Heart left ventricle (tissue), 16 donors: ENCODE data around the gene WDR35. TPM values are rescaled to one million over a fixed set of nuclear protein-coding genes. Genes with fewer than 3 reads are reported as not detected.
"Not testable (repeated sequence)": the region's sequence is repeated elsewhere in the genome, so short reads cannot be mapped to it uniquely, and the experiment has no call there.

Experiments
- ATAC-seq, 4 donors: fragments of 200-7000 bp; cut with Tn5 transposase; one replicate each; pipeline ENCODE4 v1.9.1; 2020 to 2022; ENCODE audit warnings: moderate library complexity in 4 of 4, mild to moderate bottlenecking in 3 of 4, moderate number of reproducible peaks in 1 of 4
- DNase-seq, 5 donors: peaks; one replicate each; pipeline ENCODE4 v3.0.0-alpha.2; 2020
- H3K27ac ChIP-seq, 12 donors: fragments of 200-600 bp; sonication (generic) in 4 of 12; one replicate each; pipeline versions ENCODE4 v1.5.0 to v1.8.0; 2016 to 2022; ENCODE audit warnings: mild to moderate bottlenecking in 2 of 12
- H3K27me3 ChIP-seq, 9 donors: fragments of 200-600 bp; sonication (generic) in 2 of 9; one replicate each; pipeline versions ENCODE4 v1.5.1 to v1.8.0; 2016 to 2022; ENCODE audit warnings: mild to moderate bottlenecking in 3 of 9
- H3K36me3 ChIP-seq, 9 donors: fragments of 200-600 bp; sonication (generic) in 2 of 9; one replicate each; pipeline versions ENCODE4 v1.5.0 to v1.8.0; 2018 to 2022; ENCODE audit warnings: mild to moderate bottlenecking in 2 of 9
- H3K4me1 ChIP-seq, 12 donors: fragments of 200-600 bp; sonication (generic) in 4 of 12; one replicate each; pipeline versions ENCODE4 v1.5.0 to v1.8.0; 2016 to 2022; ENCODE audit warnings: mild to moderate bottlenecking in 3 of 12
- H3K4me3 ChIP-seq, 12 donors: fragments of 200-600 bp; sonication (generic) in 4 of 12; one replicate each; pipeline versions ENCODE4 v1.5.0 to v1.8.0; 2017 to 2022; ENCODE audit warnings: mild to moderate bottlenecking in 9 of 12, moderate library complexity in 4 of 12
- H3K9me3 ChIP-seq, 12 donors: fragments of 200-600 bp; sonication (generic) in 4 of 12; one replicate each; pipeline versions ENCODE4 v1.5.0 to v1.8.0; 2016 to 2022; ENCODE audit warnings: mild to moderate bottlenecking in 1 of 12
- CTCF ChIP-seq, 12 donors: fragments of 200-600 bp; sonication (generic) in 4 of 12; IDR thresholded peaks; one replicate each; pipeline versions ENCODE4 v1.5.0 to v1.8.0; 2018 to 2022; ENCODE audit warnings: antibody characterized with exemption in 12 of 12, mild to moderate bottlenecking in 5 of 12
- POLR2A ChIP-seq, 2 donors: fragments of 450-650 bp; IDR thresholded peaks; one replicate each; pipeline ENCODE4 v1.6.1; 2017; ENCODE audit warnings: antibody characterized with exemption in 2 of 2, mild to moderate bottlenecking in 2 of 2, moderate library complexity in 2 of 2
- WGBS, 4 donors: extraction: QIAGEN DNeasy Blood & Tissue Kit in 2 of 4; methylation state at CpG; one replicate each; pipeline versions ENCODE4 v1.1.5 to v1.1.7; 2013 to 2018; 5-methylcytosine and 5-hydroxymethylcytosine counted together
- intact Hi-C, 10 donors: fragments of 100-400 bp; cut with DNase I; formaldehyde crosslinking; loops; one replicate each; pipeline versions ENCODE4 v1.11.1 to v1.14.2; 2022
- polyA plus RNA-seq, 2 donors: library from polyadenylated mRNA; stranded (reverse); fragments of 200-250 nt; gene quantifications; one replicate each; pipeline ENCODE4 v1.2.3, GENCODE V29; 2013
- total RNA-seq, 9 donors: library from RNA; depleted of rRNA in 2 of 9; stranded (reverse); fragments of >200 nt in 2 of 9; fragmentation: NEBNext Ultra II Directional in 3 of 9; extraction: Animal tissue kit (Norgen Biotek cat#: 25700) in 3 of 9; gene quantifications; one replicate each; pipeline versions ENCODE4 v1.1.0 to v1.2.4, GENCODE V29; 2016 to 2023
- donor health status: ischemic (EF 13 %, LVEDD 7.1; RV severe dilation, severe dysfunction).
- donor health status: healthy with polysubstance abuse.
- donor health status: DM: no; HTN: yes; CAD: no.
- donor health status: DM: no; HTN: no; CAD: no.
- donor health status: ischemic (EF 25% LVEDD 6.9; RV normal size, moderate dysfunction).
- donor health status: ischemic (EF 25% LVEDD 5.7; RV mildly dilated, moderate dysfunction).
- donor health status: healthy.
- donor health status: DM: yes; HTN: yes; CAD: no.
- donor health status: ischemic (EF 35%, LVEDD 5.7; RV mildly dilated, moderate dysfunction).
- donor health status: nonischemic (EF 11% LVEDD 7.7; RV severe dilation, severe dysfunction).
- donor health status: DM: yes; HTN: yes; CAD: no.
- donor health status: PGD.
- donor health status: ischemic (EF 29% LVEDD 5.4; RV normal size, mild dysfunction).
- donor health status: nonischemic (EF 23%, LVEDD 6.1; RV moderate dilation, normal function).

The WDR35 gene
- total and polyA plus RNA-seq, 11 donors: 1.1 to 8.5 (median 5.0) TPM

- no peak overlapping the region for H3K27ac ChIP-seq
- no peaks in the 10 kb centered on the region for H3K36me3 ChIP-seq
- H3K4me1 ChIP-seq: peaks cover 0 to 2% (median 0%) of the 10 kb centered on the region in 12 donors
- no peaks in the 10 kb centered on the region for H3K27me3 ChIP-seq
- no peaks in the 10 kb centered on the region for H3K9me3 ChIP-seq
- no peak for DNase-seq
- intact Hi-C loops: no loop called here
- ATAC-seq: no peak
- 43 to 62% (median 44%) methylated on average over 2 of the region's 2 CpGs for WGBS, 4 donors
- no peak overlapping the region for H3K4me3 ChIP-seq
- TF ChIP-seq CTCF (IDR thresholded peaks at IDR 0.05): no peak
These were observed 106.4 kb downstream of the WDR35 start for GRCh38 chr2:19883486-19883885.

GRCh38 chr2:19882286-19882685 is 107.6 kb downstream of the WDR35 start:
- WGBS, 4 donors: 88 to 96% (median 92%) methylated on average over 2 of the region's 2 CpGs
- intact Hi-C loops: no loop called here
- DNase-seq (no peak), ATAC-seq (no peak)
- Histone ChIP-seq H3K9me3 (no peaks in the 10 kb centered on the region), H3K27me3 (no peaks in the 10 kb centered on the region), H3K27ac (no peak overlapping the region), H3K4me1 (no peaks in the 10 kb centered on the region), H3K36me3 (no peaks in the 10 kb centered on the region), H3K4me3 (no peak overlapping the region)
- TF ChIP-seq CTCF (IDR thresholded peaks at IDR 0.05) (no peak), POLR2A (IDR thresholded peaks at IDR 0.05) (no peak)

DNA sequence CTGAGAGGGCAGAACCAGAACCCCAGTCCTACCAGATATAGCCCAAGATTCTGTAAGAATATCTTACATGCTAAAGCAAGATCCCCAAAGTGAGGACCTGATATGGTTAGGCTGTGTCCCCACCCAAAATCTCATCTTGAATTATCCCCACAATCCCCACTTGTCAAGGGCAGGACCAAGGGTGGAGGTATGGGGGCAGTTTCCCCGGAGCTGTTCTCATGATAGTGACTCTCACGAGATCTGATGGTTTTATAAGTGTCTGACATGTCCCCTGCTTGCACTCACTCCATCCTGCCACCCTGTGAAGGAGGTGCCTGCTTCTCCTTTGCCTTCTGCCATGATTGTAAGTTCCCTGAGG is 108.0 kb downstream of the WDR35 start:
- Histone ChIP-seq H3K9me3 (no peaks in the 10 kb centered on the region), H3K4me3 (no peak overlapping the region), H3K36me3 (no peaks in the 10 kb centered on the region), H3K27ac (no peak overlapping the region), H3K27me3 (no peaks in the 10 kb centered on the region), H3K4me1 (no peaks in the 10 kb centered on the region)
- 41 to 75% (median 50%) methylated on average over 1 to 2 of the region's 2 CpGs for WGBS, 4 donors
- DNase-seq (no peak), ATAC-seq (no peak)
- intact Hi-C loops: no loop called here
- no peak for TF ChIP-seq CTCF (IDR thresholded peaks at IDR 0.05)
- TF ChIP-seq POLR2A (IDR thresholded peaks at IDR 0.05): no peak

DNA sequence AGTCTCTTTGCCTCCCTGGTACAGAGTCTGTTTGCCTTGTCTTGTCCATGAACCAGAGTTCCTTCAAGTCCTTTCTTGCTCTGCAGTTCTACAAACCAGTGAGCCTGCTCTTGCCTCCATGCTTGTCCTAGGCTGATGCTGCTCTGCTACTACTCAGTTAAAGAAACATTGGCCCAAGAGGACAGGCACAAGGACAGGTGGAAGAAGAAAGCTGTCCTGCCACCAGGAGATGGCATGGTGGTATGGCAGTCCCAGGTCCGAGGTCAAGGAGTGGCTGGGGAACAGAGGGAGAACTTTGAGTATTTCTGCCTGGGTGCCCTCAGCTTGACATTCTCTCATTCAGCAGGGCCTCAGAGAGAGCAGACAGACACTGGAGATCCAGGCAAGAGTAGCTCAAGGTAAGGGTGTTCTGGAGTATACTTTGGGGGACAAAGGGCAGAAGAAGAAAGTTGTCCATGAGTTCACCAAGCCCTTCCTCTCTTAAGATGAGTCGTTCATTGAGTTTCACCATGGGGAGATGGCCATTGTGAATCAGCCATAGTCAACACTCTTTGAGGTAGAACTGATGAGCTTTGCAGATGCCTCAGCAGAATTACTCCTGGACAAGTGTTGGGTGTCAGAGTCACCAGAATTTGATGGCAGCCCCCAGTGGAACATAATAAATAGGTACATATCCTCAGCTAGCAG is 108.5 kb downstream of the WDR35 start:
- Histone ChIP-seq H3K36me3 (no peaks in the 10 kb centered on the region), H3K4me1 (no peaks in the 10 kb centered on the region), H3K9me3 (no peaks in the 10 kb centered on the region), H3K4me3 (no peak overlapping the region), H3K27ac (no peak overlapping the region), H3K27me3 (no peaks in the 10 kb centered on the region)
- TF ChIP-seq CTCF (IDR thresholded peaks at IDR 0.05) (no peak), POLR2A (IDR thresholded peaks at IDR 0.05) (no peak)
- WGBS, 4 donors: 76 to 97% (median 87%) methylated on average over 2 of the region's 2 CpGs
- ATAC-seq: no peak
- intact Hi-C loops: no loop called here
- DNase-seq: no peak

DNA sequence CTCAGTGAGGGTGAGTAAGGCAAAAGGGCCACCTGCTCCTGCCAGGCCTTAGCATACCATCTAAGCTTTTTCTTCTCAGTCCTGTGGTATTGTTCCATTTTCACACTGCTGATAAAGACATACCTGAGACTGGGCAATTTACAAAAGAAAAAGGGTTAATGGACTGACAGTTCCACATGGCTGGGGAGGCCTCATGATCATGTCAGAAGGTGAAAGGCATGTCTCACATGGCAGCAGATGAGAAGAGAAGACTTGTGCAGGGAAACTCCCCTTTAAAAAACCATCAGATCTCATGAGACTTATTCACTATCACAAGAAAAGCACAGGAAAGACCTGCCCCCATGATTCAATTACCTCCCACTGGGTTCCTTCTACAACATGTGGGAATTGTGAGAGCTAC is 109.7 kb downstream of the WDR35 start:
- intact Hi-C loops, H3K36me3 ChIP-seq, ATAC-seq, H3K4me1 ChIP-seq, H3K9me3 ChIP-seq, H3K4me3 ChIP-seq, DNase-seq, H3K27me3 ChIP-seq, H3K27ac ChIP-seq: not testable (repeated sequence)
